ENCODE data around the gene DIPK2A.
A peak's percentile ranks its signal among the peaks of the same experiment; 100 is the strongest.

DIPK2A gene

GRCh38 chr3:143972155-143972504 lies 507 bp downstream of the DIPK2A start:
- TF ChIP-seq CTCF (IDR thresholded peaks at IDR 0.05; ENCODE audit: low read length) = no peak
- no peak for TF ChIP-seq EZH2phosphoT487 (IDR thresholded peaks at IDR 0.05; ENCODE audit: low read length)
- TF ChIP-seq EZH2 (optimal IDR thresholded peaks at IDR 0.05; ENCODE audit: low read depth, low read length) = no peak
- Histone ChIP-seq H3K4me1 (ENCODE audit: low read length) (peaks cover 8% of the 10 kb centered on the region; the same call in 1 of the 2 replicates), H3K27ac (ENCODE audit: low read length) (peak overlapping the region; percentile 94), H4K20me1 (ENCODE audit: insufficient read depth, low read length) (peaks cover 9% of the 10 kb centered on the region), H3K36me3 (replicated peaks; ENCODE audit: insufficient read depth, low read length) (no peaks in the 10 kb centered on the region), H3K9me3 (replicated peaks; ENCODE audit: insufficient read depth, low read length) (no peaks in the 10 kb centered on the region), H3K4me3 (ENCODE audit: low read length) (peak overlapping the region; percentile 97), H3F3A (ENCODE audit: insufficient read depth, low read length) (peaks cover 37% of the 10 kb centered on the region), H3K4me2 (ENCODE audit: low read depth, low read length) (peak overlapping the region; percentile 77), H3K9ac (ENCODE audit: low read length) (peak overlapping the region; percentile 78), H2AFZ (ENCODE audit: low read length) (peak overlapping the region; percentile 94), H3K79me2 (ENCODE audit: low read length) (peaks cover 47% of the 10 kb centered on the region), H3K9me2 (replicated peaks; ENCODE audit: insufficient read depth, low read length) (no peaks in the 10 kb centered on the region), H3K27me3 (replicated peaks; ENCODE audit: insufficient read depth, low read length) (no peaks in the 10 kb centered on the region)
- DNase-seq = no peak

DNA sequence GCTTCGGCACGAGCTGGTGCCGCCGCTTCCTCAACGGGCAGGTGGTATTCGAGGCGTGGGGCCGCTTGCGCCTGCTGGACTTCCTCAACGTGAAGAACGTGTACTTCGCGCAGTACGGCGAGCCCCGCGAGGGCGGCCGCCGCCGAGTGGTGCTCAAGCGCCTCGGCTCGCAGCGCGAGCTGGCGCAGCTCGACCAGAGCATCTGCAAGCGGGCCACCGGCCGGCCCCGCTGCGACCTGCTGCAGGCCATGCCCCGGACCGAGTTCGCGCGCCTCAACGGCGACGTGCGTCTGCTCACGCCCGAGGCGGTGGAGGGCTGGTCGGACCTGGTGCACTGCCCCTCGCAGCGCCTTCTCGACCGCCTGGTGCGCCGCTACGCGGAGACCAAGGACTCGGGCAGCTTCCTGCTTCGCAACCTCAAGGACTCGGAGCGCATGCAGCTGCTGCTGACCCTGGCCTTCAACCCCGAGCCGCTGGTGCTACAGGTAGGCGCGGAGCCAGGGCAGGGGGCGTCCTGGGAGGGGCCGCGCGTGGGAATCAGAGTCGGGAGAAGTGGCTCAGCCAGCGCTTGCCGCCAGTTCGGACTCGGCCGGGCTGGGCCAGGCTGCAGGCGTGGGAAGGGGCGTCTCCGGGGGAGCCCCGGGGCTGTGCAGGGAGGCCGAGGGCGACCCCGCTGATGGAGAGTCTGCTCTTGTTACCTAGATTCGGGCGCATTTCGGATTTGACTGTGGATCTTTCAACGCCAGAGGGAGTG lies 1.1 kb downstream of the DIPK2A start:
- Histone ChIP-seq H3K9ac (ENCODE audit: low read length) (peak overlapping the region; percentile 78), H2AFZ (ENCODE audit: low read length) (peak overlapping the region; percentile 94), H3K9me3 (replicated peaks; ENCODE audit: insufficient read depth, low read length) (no peaks in the 10 kb centered on the region), H3K27me3 (replicated peaks; ENCODE audit: insufficient read depth, low read length) (no peaks in the 10 kb centered on the region), H4K20me1 (ENCODE audit: insufficient read depth, low read length) (peaks cover 9% of the 10 kb centered on the region), H3K27ac (ENCODE audit: low read length) (peak overlapping the region; percentile 94), H3K4me2 (ENCODE audit: low read depth, low read length) (peak overlapping the region; percentile 77), H3K4me3 (ENCODE audit: low read length) (peak overlapping the region; percentile 97), H3F3A (ENCODE audit: insufficient read depth, low read length) (peaks cover 37% of the 10 kb centered on the region), H3K36me3 (replicated peaks; ENCODE audit: insufficient read depth, low read length) (no peaks in the 10 kb centered on the region), H3K9me2 (replicated peaks; ENCODE audit: insufficient read depth, low read length) (no peaks in the 10 kb centered on the region), H3K79me2 (ENCODE audit: low read length) (peaks cover 52% of the 10 kb centered on the region), H3K4me1 (ENCODE audit: low read length) (peaks cover 13% of the 10 kb centered on the region)
- TF ChIP-seq EZH2phosphoT487 (IDR thresholded peaks at IDR 0.05; ENCODE audit: low read length) (no peak), CTCF (IDR thresholded peaks at IDR 0.05; ENCODE audit: low read length) (peak; percentile 49), EZH2 (optimal IDR thresholded peaks at IDR 0.05; ENCODE audit: low read depth, low read length) (no peak)
- DNase-seq = peak; percentile 75

DNA sequence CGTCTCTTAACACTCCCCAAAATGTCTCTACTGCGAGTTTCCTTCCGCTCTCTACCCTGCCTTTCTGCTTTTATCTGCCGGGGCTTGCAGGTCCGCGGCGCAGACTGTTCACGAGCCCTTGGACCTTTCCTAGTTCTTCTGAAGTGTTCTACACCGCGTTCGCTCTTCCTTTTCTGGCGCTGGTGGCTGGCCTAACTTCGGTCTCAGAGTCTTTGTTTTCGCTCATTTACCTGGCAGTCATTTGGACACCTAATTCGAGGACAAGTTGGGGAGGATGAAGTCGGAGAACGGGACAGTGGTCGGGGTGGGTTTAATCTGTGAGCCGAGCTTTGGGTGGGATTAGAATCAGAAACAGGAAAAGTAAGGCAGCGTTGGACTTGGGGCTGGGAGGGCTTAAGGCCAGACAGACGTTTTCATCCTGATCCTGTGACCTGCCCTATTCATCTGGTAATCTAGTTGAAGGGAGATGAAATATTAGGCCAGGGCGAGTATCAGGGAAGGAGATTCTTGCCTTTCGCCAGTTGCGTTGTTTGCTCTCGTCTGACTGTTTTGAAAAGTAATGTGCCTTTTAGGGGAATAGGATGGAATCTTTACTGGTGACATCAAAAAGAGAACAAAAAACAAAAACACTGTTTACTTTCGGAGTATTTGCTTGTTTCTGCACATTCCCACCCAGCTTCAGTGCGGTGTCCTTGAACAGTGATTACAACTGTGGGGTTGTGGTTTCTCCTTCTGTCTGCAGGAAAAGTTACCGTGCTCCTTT lies 1.8 kb downstream of the DIPK2A start:
- H3K9me2 ChIP-seq (replicated peaks; ENCODE audit: insufficient read depth, low read length) = no peaks in the 10 kb centered on the region
- H3K79me2 ChIP-seq (ENCODE audit: low read length) = peaks cover 60% of the 10 kb centered on the region
- peak overlapping the region; percentile 77 for H3K4me2 ChIP-seq (ENCODE audit: low read depth, low read length)
- H3K27me3 ChIP-seq (replicated peaks; ENCODE audit: insufficient read depth, low read length) = no peaks in the 10 kb centered on the region
- peak overlapping the region; percentile 94; the same call in 1 of the 2 replicates for H3K27ac ChIP-seq (ENCODE audit: low read length)
- H3K9ac ChIP-seq (ENCODE audit: low read length) = peak overlapping the region; percentile 78
- peak overlapping the region; percentile 97 for H3K4me3 ChIP-seq (ENCODE audit: low read length)
- DNase-seq = peak; percentile 85
- H3K9me3 ChIP-seq (replicated peaks; ENCODE audit: insufficient read depth, low read length) = no peaks in the 10 kb centered on the region
- peaks cover 37% of the 10 kb centered on the region for H3F3A ChIP-seq (ENCODE audit: insufficient read depth, low read length)
- no peaks in the 10 kb centered on the region for H3K36me3 ChIP-seq (replicated peaks; ENCODE audit: insufficient read depth, low read length)
- H4K20me1 ChIP-seq (ENCODE audit: insufficient read depth, low read length) = peaks cover 9% of the 10 kb centered on the region
- TF ChIP-seq CTCF (IDR thresholded peaks at IDR 0.05; ENCODE audit: low read length) = no peak
- TF ChIP-seq EZH2phosphoT487 (IDR thresholded peaks at IDR 0.05; ENCODE audit: low read length) = no peak
- TF ChIP-seq EZH2 (optimal IDR thresholded peaks at IDR 0.05; ENCODE audit: low read depth, low read length) = no peak
- H2AFZ ChIP-seq (ENCODE audit: low read length) = peak overlapping the region; percentile 94
- peaks cover 19% of the 10 kb centered on the region for H3K4me1 ChIP-seq (ENCODE audit: low read length)
